Activated T-helper 2 cell treated with anti-CD3 and anti-CD28 coated beads, Interferon-gamma antibody, Interleukin-2, Interleukin-4, amounts not matched to agents 10 μg/mL and 5 μg/mL and 100 μg/mL, durations not matched to agents 14 hours and 24 hours and 36 hours (primary cell): ENCODE data around the gene SVBP. TPM values are rescaled to one million over a fixed set of nuclear protein-coding genes. Genes with fewer than 3 reads are reported as not detected.

ENCODE experiments used
- DNase-seq: peaks from one replicate; pipeline ENCODE4 v3.0.0; 2021; ENCODE audit warnings: low spot score
- H3K27ac Mint-ChIP-seq: one replicate; pipeline ENCODE4 v1.8.0; 2021; ENCODE audit warnings: mixed read lengths
- H3K27me3 Mint-ChIP-seq: one replicate; pipeline ENCODE4 v1.8.0; 2021; ENCODE audit warnings: low read depth, mixed read lengths
- H3K36me3 Mint-ChIP-seq: one replicate; pipeline ENCODE4 v1.8.0; 2021; ENCODE audit warnings: low read depth, mixed read lengths
- H3K4me1 Mint-ChIP-seq: one replicate; pipeline ENCODE4 v1.8.0; 2021; ENCODE audit warnings: low read depth, mixed read lengths
- H3K4me3 Mint-ChIP-seq: one replicate; pipeline ENCODE4 v1.8.0; 2021; ENCODE audit warnings: low read depth, mild to moderate bottlenecking, moderate library complexity, mixed read lengths
- H3K9me3 Mint-ChIP-seq: one replicate; pipeline ENCODE4 v1.8.0; 2021; ENCODE audit warnings: mixed read lengths
- intact Hi-C: fragments of 100-400 bp; cut with micrococcal nuclease; formaldehyde crosslinking; loops from one replicate; pipeline ENCODE4 v1.15.1; 2023
- total RNA-seq: library from RNA; stranded (reverse); gene quantifications from 2 replicates; pipeline ENCODE4 v1.2.3, GENCODE V29; 2022

The SVBP gene
- total RNA-seq, 1 donor from 2014 or later: 11.4 TPM

DNA sequence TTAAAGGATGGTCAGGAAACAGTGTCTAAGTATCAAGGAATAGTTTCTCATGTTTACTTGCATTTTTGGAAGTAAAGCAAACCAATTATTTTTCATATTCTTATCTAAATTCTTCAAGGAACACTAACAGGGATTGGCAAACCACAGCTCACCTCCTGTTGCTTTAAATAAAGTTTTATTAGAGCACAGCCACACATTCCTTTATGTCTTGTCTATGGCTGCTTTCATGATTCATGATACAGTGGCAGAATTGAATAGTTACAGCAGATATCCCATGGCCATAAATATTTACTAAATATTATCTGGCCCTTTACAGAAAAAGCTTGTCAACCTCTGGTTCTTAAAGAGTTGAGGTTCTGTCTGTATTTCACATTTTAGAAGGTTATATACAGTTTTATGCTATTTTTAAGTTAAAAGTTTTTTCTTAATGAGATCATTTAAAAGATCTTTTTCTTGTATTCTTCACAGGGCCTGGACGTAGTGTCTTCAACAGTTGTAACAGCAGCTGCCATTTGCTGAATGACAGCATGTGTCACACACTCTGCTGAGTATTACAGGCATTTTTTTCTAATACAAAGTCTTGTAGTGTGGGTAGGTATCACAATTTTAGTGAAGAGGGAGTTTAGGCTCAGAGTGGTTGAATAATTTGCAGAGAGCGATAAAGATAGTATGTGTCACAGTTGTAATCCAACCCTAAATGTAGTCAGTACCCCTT, 31.8 kb upstream of the SVBP start:
- Mint-ChIP-seq H3K9me3 (no peaks in the 10 kb centered on the region), H3K4me1 (peaks cover 33% of the 10 kb centered on the region), H3K36me3 (peaks cover 49% of the 10 kb centered on the region), H3K27ac (no peak overlapping the region), H3K27me3 (no peaks in the 10 kb centered on the region), H3K4me3 (no peak overlapping the region)
- intact Hi-C loops: loop anchor here (5.0 kb wide), 3 partner anchors 73 to 192 kb away; partner anchors contain the start of genes C1orf50, P3H1 and PPIH
- no peak for DNase-seq

DNA sequence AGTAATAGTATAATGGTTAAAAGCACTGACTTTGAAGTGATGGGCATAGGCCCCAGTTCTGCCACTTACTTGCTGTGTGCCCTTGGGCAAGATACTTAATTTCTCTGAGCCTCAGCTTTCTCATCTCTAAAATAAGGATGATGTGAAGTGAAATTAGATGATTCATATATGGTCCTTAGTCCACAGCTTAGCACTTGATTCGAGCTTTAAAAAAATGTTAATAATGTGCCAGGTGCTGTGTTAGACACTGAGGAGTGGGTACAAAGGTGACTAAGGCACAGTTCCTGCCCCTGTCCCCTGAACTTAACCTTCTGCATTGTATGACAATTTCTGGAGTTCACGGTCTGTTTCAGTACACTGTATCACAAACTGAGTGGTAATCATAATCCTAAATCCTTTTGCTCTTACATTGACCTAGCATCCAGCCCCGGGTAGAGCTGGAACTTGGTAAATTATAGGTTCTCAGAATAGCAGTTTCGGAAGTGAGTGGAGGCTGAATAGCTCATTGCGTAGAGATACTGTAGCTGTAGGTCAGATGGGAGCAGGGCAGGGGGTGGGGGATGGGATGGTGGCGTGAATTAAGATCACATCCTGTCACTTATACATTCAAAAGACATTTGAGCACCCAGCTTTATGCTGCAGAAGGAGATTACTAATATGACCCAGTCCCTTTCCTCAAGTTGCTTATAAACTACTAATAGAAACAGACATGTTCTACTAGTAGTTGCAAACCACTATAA, 30.7 kb upstream of the SVBP start:
- Mint-ChIP-seq H3K4me3 (peak overlapping the region; percentile 96), H3K9me3 (no peaks in the 10 kb centered on the region), H3K4me1 (peaks cover 33% of the 10 kb centered on the region), H3K27ac (peak overlapping the region; percentile 69), H3K36me3 (peaks cover 40% of the 10 kb centered on the region), H3K27me3 (no peaks in the 10 kb centered on the region)
- DNase-seq: no peak
- intact Hi-C loops: loop anchor here (2.0 to 5.0 kb wide), 4 partner anchors 69 to 191 kb away; partner anchors contain the start of genes C1orf50, P3H1 and PPIH

DNA sequence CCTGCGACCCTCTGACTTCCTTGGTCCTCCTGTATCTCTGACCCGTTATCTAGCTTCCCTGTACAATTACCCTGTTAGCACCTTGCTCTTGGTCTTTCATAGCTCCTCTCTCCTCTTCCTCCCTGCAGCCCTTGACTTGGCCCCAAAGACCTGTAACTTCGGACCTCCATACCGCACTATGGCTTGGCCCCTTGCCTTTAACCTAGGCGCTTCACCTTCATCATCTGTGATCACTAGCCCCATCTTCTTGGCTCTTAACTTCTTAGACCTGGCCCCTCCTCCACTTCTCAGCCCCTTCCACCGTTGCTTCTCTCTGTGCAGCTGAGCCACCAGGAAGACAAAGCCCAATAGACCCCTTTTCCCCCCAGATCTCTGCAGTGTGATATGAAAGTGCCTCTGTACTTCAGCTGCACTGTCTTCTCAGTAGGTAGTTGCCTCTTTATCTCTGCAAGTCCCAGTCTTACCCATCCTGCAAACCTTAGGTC, 30.0 kb upstream of the SVBP start:
- Mint-ChIP-seq H3K9me3 (no peaks in the 10 kb centered on the region), H3K27ac (peak overlapping the region; percentile 69), H3K36me3 (peaks cover 33% of the 10 kb centered on the region), H3K4me1 (peaks cover 33% of the 10 kb centered on the region), H3K4me3 (peak overlapping the region; percentile 96), H3K27me3 (no peaks in the 10 kb centered on the region)
- no peak for DNase-seq
- intact Hi-C loops: loop anchor here (2.0 to 5.0 kb wide), 4 partner anchors 68 to 190 kb away; partner anchors contain the start of genes C1orf50, P3H1 and PPIH

DNA sequence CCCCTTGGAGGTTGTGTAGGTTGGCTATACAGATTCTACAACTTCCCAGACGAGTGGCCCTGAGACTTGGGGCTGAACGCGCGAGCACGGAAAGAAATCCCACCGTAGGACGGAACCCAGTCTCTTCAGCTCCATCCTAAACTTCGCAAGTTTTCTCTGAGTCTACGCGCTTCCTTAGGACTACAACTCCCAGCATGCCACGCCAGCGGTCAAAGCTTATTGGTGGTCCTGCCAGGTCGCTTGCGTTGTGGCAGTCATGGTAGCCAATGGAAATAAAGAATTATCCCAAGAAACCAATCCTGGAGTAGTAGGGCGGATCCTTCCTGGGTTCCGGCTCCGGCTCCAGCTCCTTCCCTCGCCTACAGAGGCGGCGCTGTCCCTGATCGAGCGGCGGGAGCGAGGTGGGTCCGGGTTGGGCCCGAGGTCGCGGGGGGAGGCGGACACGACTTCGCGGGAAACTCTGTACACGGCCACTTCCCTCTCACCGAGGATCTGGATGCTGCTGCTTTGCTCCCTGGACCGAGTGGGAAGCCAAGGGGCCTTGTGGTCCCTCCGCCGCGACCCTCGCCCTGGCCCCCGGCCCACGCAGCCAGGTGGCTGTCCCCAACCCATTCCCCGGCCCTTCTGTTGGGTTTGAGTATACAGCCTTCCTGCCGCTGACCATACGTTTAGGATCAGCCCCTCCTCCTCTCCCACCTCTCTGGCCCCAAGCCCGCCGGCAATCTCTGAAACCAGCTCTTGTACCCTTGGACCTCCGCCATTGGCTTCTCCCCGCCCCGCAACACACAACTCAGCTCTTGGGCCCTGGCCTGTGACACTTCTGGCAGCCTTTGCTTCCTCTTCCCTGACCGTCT, 29.3 kb upstream of the SVBP start, which contains the start of gene ZNF691:
Gene ZNF691, plus strand, starts transcription at position 357 of the 854 bp plus-strand sequence. CDS start 3,046 bp downstream, outside the sequence.
- Mint-ChIP-seq H3K27ac (peak within 1 kb of the TSS; percentile 75), H3K36me3 (peaks cover 29% of the 10 kb centered on the region), H3K4me1 (peaks cover 33% of the 10 kb centered on the region), H3K9me3 (no peaks in the 10 kb centered on the region), H3K27me3 (no peaks in the 10 kb centered on the region), H3K4me3 (peak within 1 kb of the TSS; percentile 96)
- DNase-seq: peak; percentile 86
- intact Hi-C loops: loop anchor here (1.0 to 5.0 kb wide), 5 partner anchors 29 to 189 kb away; partner anchors contain the start of genes C1orf50, ERMAP, P3H1 and PPIH

DNA sequence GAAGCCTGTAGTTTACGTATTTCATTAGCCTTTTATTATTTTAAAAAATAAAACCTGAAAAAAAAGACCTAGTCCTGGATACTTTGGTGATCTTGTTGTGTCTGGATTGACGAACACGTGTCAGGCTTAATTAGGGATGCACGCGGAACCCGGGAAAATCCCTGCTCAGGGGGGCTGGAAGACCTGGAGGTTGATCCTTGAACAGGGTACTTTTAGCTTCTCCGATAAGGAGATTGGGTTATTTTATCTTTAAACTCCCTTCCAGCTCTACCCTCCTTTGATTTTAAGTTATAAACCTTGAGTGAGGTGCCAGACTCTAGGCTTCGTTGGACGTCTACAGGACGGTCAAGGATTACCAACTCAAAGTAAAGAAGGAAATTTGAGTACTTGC, 28.7 kb upstream of the SVBP start:
- H3K27me3 Mint-ChIP-seq: no peaks in the 10 kb centered on the region
- H3K9me3 Mint-ChIP-seq: no peaks in the 10 kb centered on the region
- peak overlapping the region; percentile 96 for H3K4me3 Mint-ChIP-seq
- peaks cover 23% of the 10 kb centered on the region for H3K36me3 Mint-ChIP-seq
- intact Hi-C loops: loop anchor here (1.0 to 5.0 kb wide), 5 partner anchors 29 to 189 kb away; partner anchors contain the start of genes C1orf50, ERMAP, P3H1 and PPIH
- peaks cover 33% of the 10 kb centered on the region for H3K4me1 Mint-ChIP-seq
- DNase-seq: no peak
- H3K27ac Mint-ChIP-seq: peak overlapping the region; percentile 75

DNA sequence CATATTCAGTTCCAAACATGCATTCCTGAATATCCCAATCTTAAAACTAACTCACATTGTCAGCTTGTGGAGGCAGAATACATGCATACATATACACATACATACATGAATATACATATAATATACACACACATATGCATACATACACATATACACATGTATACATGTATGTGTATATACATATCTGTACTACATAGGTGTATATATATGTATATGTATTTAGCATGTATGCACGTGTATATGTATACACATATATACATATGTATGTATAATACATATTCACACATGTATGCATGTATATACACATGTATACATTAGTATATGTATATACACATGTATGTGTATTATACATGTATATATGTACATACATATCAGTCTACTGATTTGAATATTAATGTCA, 28.0 kb upstream of the SVBP start:
- peaks cover 16% of the 10 kb centered on the region for H3K36me3 Mint-ChIP-seq
- DNase-seq: no peak
- peaks cover 33% of the 10 kb centered on the region for H3K4me1 Mint-ChIP-seq
- no peak overlapping the region for H3K27ac Mint-ChIP-seq
- intact Hi-C loops: loop anchor here (5.0 kb wide), 3 partner anchors 77 to 188 kb away; partner anchors contain the start of genes C1orf50, P3H1 and PPIH
- H3K27me3 Mint-ChIP-seq: no peaks in the 10 kb centered on the region
- no peak overlapping the region for H3K4me3 Mint-ChIP-seq
- H3K9me3 Mint-ChIP-seq: no peaks in the 10 kb centered on the region

DNA sequence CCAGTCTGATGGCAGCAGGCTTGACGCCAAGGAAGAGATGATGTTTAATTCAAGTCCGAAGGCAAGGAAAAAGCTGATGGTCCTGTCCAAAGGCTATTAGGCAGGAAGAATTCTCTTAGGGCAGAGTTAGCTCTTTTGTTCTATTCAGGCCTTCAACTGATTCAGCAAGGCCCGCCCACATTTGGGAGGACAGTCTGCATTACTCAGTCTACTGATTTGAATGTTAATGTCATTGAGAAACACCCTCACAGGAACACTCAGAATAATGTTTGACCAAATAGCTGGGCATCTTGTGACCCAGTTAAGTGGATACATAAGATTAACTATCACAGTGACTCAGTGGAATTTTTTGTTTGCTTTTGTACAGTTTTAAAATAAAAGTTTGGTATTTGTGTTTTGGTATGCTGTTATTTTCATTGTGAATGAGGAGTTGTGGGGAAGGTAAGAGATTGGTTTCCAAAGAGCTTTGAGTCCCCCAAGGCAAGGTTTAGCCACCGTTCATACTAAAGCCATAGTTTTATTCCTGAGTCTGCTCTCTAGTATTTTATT, 27.5 kb upstream of the SVBP start:
- no peak overlapping the region for H3K4me3 Mint-ChIP-seq
- H3K9me3 Mint-ChIP-seq: no peaks in the 10 kb centered on the region
- peaks cover 29% of the 10 kb centered on the region for H3K4me1 Mint-ChIP-seq
- H3K27ac Mint-ChIP-seq: no peak overlapping the region
- no peak for DNase-seq
- H3K36me3 Mint-ChIP-seq: peaks cover 11% of the 10 kb centered on the region
- intact Hi-C loops: loop anchor here (5.0 kb wide), 3 partner anchors 77 to 187 kb away; partner anchors contain the start of genes C1orf50, P3H1 and PPIH
- H3K27me3 Mint-ChIP-seq: no peaks in the 10 kb centered on the region

DNA sequence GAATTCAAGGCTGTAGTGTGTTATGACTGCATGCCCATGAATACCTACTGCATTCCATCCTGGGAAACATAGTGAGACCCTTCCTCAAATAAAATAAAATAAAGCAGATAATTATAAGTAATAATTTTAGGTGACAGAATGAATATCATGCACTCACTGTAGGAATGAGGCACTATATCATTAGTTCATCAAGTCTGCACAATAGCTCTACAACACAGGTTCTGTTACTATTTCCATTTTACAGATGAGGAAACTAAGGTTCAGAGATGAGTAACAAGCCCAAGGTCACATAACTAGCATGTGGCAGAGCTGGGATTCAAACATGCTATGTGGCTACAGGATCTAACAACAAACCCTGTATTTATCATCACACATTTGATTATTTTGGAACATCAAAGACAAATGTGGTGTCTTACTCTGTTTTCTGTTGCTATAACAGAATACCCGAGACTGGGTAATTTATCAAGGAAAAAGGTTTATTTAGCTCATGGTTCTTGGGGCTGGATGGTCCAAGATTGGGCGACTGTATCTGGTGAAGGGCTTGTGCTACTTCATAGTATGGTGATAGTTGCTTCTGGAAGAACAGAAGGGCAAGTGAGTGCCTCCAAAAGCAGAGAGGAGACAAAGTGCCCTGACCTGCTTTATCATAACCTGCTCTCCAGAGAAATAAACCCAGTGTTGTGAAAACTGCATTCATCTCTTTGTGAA, 24.4 kb upstream of the SVBP start:
- Mint-ChIP-seq H3K36me3 (no peaks in the 10 kb centered on the region), H3K9me3 (no peaks in the 10 kb centered on the region), H3K27ac (no peak overlapping the region), H3K4me3 (no peak overlapping the region), H3K4me1 (peaks cover 10% of the 10 kb centered on the region), H3K27me3 (no peaks in the 10 kb centered on the region)
- DNase-seq: no peak
- intact Hi-C loops: no loop called here

DNA sequence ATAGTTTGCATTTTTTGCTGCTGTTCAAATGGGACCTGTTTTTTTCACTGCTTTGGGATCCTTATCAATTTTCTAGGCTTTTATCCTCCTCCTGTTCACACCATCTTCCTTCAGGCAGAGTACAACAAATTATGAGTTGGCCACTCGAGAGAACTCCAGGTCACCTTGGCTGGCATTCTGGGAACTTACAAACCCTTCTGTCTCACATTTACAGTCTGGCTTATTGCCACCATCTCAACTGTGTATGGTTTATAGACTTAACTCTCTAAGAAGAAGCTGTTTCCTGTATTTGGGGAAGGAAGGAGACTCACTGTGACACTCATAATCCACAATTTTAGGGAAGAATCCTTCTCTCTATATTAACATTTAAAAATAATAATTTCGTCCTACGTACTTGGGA, 23.8 kb upstream of the SVBP start:
- Mint-ChIP-seq H3K9me3 (no peaks in the 10 kb centered on the region), H3K4me1 (peaks cover 8% of the 10 kb centered on the region), H3K4me3 (no peak overlapping the region), H3K36me3 (no peaks in the 10 kb centered on the region), H3K27ac (no peak overlapping the region), H3K27me3 (no peaks in the 10 kb centered on the region)
- intact Hi-C loops: no loop called here
- DNase-seq: no peak

DNA sequence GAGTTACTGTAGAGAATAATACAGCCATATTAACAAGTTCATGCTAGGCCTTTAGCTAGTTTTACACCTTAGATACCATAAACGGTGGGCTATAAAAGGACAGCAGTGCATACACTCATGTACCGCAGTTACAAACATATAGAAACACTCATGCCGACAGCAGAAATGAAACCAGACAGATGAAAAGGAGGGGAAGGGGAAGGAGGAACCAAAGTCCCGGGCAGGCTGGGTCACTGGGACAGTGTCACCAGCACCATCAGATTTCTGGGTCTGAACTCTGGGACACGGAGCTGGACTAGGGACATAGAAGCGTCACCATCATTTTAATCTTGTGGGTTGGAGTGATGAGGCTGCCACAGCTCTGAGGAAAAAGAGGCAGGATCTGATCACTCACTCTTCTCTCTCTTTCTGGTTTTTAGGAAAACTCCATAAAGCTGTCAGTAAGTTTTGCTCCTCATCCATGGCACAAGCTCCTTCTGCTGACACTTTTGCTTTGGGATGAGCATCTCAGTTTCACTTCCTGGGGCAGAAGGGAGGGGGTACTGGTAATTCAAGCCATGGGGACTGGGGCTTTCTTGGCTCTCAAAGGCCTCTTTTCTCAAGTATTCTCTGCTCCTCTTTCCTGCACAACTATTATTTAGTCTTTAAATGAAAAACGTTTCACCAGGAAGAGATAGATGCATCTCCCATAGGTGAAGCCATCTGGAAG, 21.4 kb upstream of the SVBP start:
- H3K4me3 Mint-ChIP-seq: no peak overlapping the region
- H3K27me3 Mint-ChIP-seq: no peaks in the 10 kb centered on the region
- intact Hi-C loops: no loop called here
- no peak overlapping the region for H3K27ac Mint-ChIP-seq
- no peaks in the 10 kb centered on the region for H3K9me3 Mint-ChIP-seq
- no peaks in the 10 kb centered on the region for H3K36me3 Mint-ChIP-seq
- H3K4me1 Mint-ChIP-seq: no peaks in the 10 kb centered on the region
- DNase-seq: no peak

DNA sequence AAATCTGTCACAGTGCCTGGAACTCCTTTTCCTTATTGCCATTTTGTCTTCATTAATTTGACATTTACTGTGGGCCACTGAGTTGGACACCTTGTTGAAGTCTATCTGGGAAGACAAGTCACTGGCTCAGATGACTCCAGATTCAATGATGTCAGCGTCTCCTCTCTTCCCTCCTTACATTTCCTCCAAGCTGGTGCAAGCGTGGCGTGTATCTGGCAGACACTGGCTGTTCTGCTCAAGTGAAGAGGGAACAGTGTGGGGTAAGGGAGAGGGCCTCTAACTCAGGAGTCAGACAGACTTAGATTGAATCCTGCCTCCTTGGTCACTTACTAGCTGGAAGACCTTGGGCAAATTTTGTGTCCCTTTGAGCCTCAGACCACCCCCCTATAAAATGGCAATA, 20.5 kb upstream of the SVBP start:
- no peak overlapping the region for H3K27ac Mint-ChIP-seq
- H3K9me3 Mint-ChIP-seq: no peaks in the 10 kb centered on the region
- no peak for DNase-seq
- no peaks in the 10 kb centered on the region for H3K27me3 Mint-ChIP-seq
- H3K4me1 Mint-ChIP-seq: no peaks in the 10 kb centered on the region
- H3K4me3 Mint-ChIP-seq: no peak overlapping the region
- intact Hi-C loops: no loop called here
- H3K36me3 Mint-ChIP-seq: no peaks in the 10 kb centered on the region
